GM19239 (cell line): ENCODE measurements around the gene POR.
"Not testable (repeated sequence)": the region's sequence is repeated elsewhere in the genome, so short reads cannot be mapped to it uniquely, and the experiment has no call there.

Experiments
- DNase-seq: peaks from one replicate; pipeline ENCODE4 v3.0.0; 2011; ENCODE audit warnings: low spot score; ENCODE audit not compliant: insufficient read length
- FAIRE-seq: peaks from 2 replicates; lab custom pipeline; 2011; peaks lifted over from hg19 to GRCh38; lab: Jason Lieb, UNC

Gene POR

GRCh38 chr7:75883265-75883824 is 31.6 kb upstream of the POR start:
- FAIRE-seq, DNase-seq: not testable (repeated sequence)

DNA sequence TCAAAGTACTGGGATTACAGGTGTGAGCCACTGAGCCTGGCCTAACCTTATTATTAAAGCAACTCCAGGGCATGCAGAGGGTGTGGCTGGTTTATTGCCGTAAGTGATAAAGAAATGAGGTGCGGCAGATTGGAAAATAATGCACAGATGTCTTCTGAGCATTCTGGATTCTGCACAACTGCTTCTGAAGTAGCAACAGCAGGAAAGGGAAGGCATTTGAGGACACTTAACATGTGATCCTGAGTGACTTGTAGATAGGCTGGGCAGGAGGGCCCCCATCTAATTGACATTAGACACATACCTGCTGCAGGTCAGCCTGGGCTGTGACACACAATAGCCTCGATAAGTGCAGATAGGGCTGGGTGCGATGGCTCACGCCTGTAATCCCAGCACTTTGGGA is 30.5 kb upstream of the POR start:
- no peak for DNase-seq
- FAIRE-seq = no peak

- DNase-seq = no peak
Measured at GRCh38 chr7:75885036-75885435, 29.9 kb upstream of the POR start.

DNA sequence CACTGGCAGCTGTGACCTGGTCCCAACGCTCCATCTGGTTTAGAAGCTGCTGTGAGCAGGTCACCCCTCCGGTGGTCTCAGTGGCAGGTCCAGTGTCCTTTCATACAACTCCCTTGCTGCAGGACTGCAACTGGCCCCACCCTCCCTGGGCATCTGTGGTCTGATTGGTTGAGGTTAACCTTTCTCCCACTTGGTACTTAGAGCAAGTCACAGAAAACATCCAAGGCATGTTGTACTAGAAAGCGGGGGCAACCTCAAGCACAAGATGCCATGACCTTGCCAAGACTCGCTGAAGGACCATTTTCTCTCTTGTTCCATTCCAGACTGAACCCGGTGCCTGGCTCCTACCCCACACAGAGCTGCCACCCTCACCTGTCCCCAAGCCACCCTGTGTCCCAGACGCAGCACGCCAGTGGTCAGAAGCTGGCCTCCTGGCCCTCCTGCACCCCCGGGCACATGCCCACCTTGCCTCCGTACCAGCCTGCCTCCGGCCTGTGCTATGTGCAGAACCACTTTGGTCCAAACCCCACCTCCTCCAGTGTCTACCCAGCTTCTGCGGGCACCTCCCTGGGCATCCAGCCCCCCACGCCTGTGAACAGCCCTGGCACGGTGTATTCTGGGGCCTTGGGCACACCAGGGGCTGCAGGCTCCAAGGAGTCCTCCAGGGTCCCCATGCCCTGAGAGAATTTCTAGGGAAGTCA is 27.1 kb upstream of the POR start:
- no peak for DNase-seq
- FAIRE-seq = no peak

More at GRCh38 chr7:75885036-75885435, 29.9 kb upstream of the POR start:
- no peak for FAIRE-seq

DNA sequence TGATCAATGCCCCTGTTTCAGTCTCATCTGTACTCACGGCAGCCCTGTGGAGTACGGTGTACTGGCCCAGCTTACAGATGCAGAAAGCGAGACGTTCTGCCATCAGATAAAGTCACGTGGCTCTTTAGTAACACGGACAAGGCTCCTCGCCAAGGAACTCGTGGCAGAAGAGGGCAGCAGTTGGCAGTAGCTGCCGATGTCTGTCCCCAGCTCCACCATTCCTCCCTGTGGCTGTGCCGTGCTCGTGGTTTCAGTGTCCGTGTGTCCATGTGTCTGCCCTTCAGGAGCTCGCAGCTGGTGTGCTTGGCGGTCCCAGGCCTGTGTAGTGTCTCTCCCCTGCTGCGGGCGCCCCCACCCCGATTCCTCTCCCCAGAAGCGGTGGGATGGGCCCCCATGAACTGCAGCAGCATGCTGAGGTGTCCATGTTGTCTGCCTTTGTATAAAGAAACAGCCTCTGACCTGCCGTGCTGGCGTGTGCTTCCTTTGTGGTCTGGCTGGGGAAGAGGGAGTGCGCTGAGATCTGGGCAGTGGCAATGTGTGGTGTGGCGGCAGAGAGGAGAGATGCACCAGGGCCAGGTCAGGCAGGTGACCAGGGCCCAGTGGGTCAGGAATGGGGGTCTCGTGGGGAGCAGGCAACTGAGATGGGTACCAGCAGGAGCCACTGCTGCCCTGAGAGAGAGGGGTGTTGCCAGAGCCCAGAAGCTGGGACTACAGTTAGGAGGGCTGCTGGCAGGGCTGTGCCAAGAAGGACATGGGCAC is 26.3 kb upstream of the POR start:
- DNase-seq (no peak), FAIRE-seq (no peak)

DNA sequence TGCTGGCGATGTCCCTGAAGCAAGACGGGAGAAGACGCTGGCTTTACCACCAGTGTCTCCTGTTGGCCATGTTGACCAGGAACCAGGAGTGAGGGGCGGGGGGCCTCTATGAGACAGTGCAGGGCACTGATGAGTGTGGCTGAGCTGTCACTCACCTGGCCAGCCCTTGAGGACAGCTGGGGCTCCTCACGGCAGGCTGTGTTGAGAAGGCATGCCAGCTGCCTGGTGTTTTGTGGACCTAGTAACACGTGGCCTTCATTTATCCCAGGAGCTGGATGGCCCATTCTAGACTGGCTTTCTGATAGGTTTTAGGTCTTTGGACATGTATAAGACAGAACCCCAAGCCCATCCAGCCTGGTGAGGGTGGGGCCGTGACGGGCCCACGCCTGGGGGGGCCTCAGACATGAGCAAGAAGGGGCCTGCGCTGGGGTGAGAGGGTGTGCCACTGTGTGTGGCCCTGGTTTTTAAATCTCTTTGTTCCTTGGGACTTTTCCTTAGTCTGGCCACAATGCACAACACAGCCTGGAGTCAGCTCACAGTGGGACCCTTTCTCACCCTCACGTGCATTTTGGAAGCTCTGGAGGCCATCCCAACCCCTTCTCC is 25.6 kb upstream of the POR start:
- FAIRE-seq = no peak
- DNase-seq = no peak

GRCh38 chr7:75889826-75890225 is 25.1 kb upstream of the POR start:
- FAIRE-seq (no peak), DNase-seq (no peak)

DNA sequence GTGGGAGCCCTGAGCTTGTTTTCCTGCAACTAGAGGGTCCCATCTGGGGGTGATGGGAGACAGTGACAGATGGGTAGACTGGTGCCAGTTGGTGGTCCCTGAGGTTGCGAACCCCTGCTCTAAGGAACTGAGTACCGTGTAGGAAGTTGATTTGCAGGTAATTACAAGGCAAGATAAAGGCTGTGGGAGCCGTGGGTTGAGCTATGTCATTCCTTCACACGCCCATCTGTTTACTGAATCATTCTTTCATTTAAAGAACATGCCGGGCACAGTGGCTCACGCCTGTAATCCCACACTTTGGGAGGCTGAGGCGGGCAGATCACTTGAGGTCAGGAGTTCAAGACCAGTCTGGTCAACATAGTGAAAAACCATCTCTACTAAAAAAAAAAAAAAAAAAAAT is 23.7 kb upstream of the POR start:
- not testable (repeated sequence) for DNase-seq, FAIRE-seq

DNA sequence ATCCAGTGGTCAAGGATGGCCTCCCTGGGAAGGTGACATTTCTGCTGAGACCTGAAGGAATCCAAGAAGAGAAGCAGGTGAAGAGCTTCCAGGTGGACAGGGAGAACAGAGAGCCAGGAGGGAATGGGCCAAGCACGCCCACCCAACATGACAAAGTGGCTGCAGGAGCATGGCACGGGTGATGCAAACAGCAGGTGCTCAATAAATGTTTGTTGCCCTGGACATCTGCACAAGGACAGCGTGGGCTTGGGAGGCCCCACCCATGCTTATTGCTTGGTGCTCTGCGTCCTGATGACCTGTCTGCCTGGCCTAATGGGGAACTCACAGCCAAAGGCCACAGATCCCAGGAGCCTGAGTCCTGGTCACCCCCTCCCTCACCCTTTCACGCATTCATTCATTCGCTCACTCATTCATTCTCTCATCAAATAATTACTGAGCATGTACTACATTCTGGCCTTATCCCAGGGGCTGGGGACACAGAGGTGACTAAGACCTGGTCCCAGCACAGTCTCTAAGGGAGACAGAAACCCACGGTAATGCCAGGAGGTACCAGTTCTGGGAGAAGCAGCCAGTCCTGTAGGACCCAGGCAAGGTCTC is 23.0 kb upstream of the POR start:
- DNase-seq (no peak), FAIRE-seq (no peak)

GRCh38 chr7:75892634-75893272 is 22.2 kb upstream of the POR start:
- no peak for DNase-seq
- FAIRE-seq = no peak

DNA sequence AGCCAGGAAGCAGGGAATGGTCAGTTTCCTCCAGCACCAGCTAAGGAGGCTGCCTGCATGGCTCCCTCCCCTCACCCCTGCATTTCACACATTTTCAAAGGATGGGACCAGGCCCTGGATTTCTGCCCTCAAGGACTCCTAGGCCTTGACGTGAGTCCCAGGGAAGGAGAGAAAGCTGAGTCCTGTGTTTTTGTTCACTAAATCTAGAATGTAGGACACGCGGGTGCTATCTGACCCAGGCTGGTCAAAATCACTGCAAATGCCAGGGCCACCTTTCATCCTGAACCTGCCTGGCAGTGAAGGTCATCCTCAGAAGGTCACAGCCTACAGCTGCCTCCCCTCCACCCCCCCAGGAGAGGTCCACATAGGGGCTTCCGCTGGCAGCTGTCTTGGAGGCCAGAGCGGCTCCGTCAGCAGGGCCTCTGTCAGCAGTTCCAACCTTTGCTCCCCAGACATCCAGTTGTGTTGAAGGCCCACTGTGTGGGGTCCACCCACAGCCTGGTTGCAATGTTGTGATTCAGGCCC is 18.1 kb upstream of the POR start:
- FAIRE-seq (no peak), DNase-seq (no peak)

- no peak for FAIRE-seq
- no peak for DNase-seq
Measured at GRCh38 chr7:75900617-75901315, 14.2 kb upstream of the POR start.

DNA sequence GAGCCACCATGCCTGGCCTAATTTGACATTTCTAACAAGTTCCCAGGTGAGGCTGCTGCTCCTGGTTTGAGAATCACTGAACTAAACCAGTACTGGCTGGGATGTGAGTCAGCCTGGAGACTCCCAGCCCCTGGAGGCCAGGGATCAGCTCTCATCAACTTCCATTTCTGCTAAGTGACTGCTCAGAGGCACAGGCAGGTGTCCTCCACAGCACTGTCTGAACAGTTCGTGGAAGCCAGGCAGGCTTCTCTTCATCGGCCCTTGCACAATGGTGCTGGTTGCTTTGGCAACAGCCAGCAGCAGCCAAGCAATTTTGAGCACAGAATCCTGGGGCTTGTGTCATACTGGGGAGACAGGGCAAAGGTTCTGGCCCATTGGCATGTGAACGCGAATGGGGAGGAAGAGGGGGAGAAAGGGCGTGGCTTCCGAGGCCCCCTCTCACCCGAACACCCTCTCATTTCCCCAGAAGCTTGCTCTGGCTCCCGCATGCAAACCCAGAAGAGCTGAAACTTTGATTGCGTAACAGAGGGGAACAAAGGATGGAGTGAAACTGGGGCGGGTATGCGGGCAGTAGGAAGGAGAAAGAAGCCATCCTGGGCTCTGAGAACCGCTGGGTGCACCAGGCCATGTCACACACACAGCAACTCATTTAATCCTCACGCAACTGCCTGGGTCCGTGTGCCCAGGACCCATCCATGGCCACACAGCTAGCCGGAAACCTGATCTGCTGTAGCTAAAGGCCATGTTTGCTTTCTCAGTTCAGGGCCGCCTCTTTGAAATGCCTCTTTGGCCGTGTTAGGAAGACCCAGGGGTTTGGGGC is 9.0 kb upstream of the POR start:
- no peak for DNase-seq
- FAIRE-seq = no peak

GRCh38 chr7:75906991-75907667 is 7.8 kb upstream of the POR start:
- FAIRE-seq (no peak), DNase-seq (no peak)

DNA sequence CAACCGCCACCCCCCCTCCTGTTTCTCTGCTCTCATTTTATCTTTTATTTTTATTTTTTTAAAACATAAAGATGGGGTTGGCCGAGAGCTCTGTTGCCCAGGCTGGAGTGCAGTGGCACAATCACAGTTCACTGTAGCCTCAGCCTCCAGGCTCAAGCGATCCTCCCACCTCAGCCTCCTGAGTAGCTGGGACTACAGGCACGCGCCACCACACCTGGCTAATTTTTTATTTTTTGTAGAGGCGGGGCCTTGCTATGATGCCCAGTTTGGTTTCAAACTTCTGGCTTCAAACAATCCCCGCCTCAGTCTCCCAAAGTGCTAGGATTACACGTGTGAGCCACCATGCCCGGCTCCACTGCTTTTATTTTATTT is 7.3 kb upstream of the POR start:
- not testable (repeated sequence) for DNase-seq, FAIRE-seq

- FAIRE-seq (no peak), DNase-seq (no peak)
Measured at GRCh38 chr7:75909521-75910132, 5.3 kb upstream of the POR start.

- DNase-seq, FAIRE-seq: not testable (repeated sequence)
Measured at GRCh38 chr7:75911186-75911585, 3.8 kb upstream of the POR start.

DNA sequence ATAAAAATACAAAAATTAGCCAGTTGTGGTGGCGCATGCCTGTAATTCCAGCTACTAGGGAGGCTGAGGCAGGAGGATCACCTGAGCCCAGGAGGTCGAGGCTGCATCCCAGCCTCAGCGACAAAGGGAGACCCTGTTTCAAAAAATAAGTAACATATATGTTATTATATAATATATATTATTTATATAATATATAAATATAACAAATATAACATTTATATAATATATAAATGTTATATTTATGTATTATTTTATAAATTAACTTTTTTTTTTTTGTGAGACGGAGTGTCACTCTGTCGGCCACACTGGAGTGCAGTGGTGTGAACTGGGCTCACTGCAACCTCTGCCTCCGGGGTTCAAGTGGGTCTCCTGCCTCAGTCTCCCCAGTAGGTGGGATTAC is 1.5 kb upstream of the POR start:
- no peak for FAIRE-seq
- no peak for DNase-seq
